Left lung (tissue), 10 donors: Measurements from ENCODE around the gene RPS25. TPM values are rescaled to one million over a fixed set of nuclear protein-coding genes. Genes with fewer than 3 reads are reported as not detected.

Source experiments
- ATAC-seq: fragments of 200-7000 bp; cut with Tn5 transposase; one replicate; pipeline ENCODE4 v1.9.1; 2020; ENCODE audit warnings: moderate library complexity
- DNase-seq, 4 donors: peaks; one replicate each; pipeline ENCODE4 v3.0.0-alpha.2; 2013 to 2020
- H3K27ac ChIP-seq, 2 donors: fragments of 200-600 bp; sonication (generic) in 1 of 2; one replicate each; pipeline versions ENCODE4 v1.5.0 to v1.8.0; 2020 to 2021
- H3K27me3 ChIP-seq, 2 donors: fragments of 200-600 bp; sonication (generic) in 1 of 2; one replicate each; pipeline versions ENCODE4 v1.5.0 to v1.8.0; 2020 to 2021
- H3K36me3 ChIP-seq, 2 donors: fragments of 200-600 bp; sonication (generic) in 1 of 2; one replicate each; pipeline versions ENCODE4 v1.5.0 to v1.8.0; 2020 to 2021
- H3K4me1 ChIP-seq, 2 donors: fragments of 200-600 bp; one replicate each; pipeline ENCODE4 v1.8.0; 2021
- H3K4me3 ChIP-seq, 2 donors: fragments of 200-600 bp; sonication (generic) in 1 of 2; one replicate each; pipeline versions ENCODE4 v1.5.0 to v1.8.0; 2020 to 2021; ENCODE audit warnings: mild to moderate bottlenecking in 1 of 2
- H3K9me3 ChIP-seq, 2 donors: fragments of 200-600 bp; sonication (generic) in 1 of 2; one replicate each; pipeline versions ENCODE4 v1.5.0 to v1.8.0; 2020 to 2021
- CTCF ChIP-seq, 2 donors: fragments of 200-600 bp; sonication (generic) in 1 of 2; IDR thresholded peaks; one replicate each; pipeline versions ENCODE4 v1.5.0 to v1.8.0; 2021; ENCODE audit warnings: antibody characterized with exemption in 2 of 2
- intact Hi-C, 2 donors: fragments of 100-400 bp; cut with DNase I; formaldehyde crosslinking; loops; one replicate each; pipeline versions ENCODE4 v1.11.2 to v1.14.2; 2022
- polyA plus RNA-seq, 6 donors: library from polyadenylated mRNA; unstranded; fragments of 120-200 nt; gene quantifications; one replicate each; pipeline ENCODE4 v1.2.1, GENCODE V29; 2013; ENCODE audit not compliant: insufficient read length in 6 of 6
- total RNA-seq, 2 donors: library from RNA; stranded (reverse); fragmentation: NEBNext Ultra II Directional; extraction: Animal tissue kit (Norgen Biotek cat#: 25700); gene quantifications; one replicate each; pipeline ENCODE4 v1.2.1, GENCODE V29; 2021
- donor health status: DM: no; HTN: yes; CAD: no.
- donor health status: DM: no; HTN: no; CAD: no.

RPS25 gene
- total and polyA plus RNA-seq, 8 donors: 786 to 1,738 (median 1,525) TPM

GRCh38 chr11:119028346-119029068 lies 10.4 kb upstream of the RPS25 start:
- ATAC-seq (no peak), DNase-seq (no peak)
- H3K27ac ChIP-seq: peak overlapping the region in 1 of 2 donors; percentile 45
- peaks cover 0 to 37% of the 10 kb centered on the region in 2 donors for H3K36me3 ChIP-seq
- intact Hi-C loops: no loop called here
- TF ChIP-seq CTCF (IDR thresholded peaks at IDR 0.05): no peak
- no peak overlapping the region for H3K4me3 ChIP-seq
- no peaks in the 10 kb centered on the region for H3K9me3 ChIP-seq
- no peaks in the 10 kb centered on the region for H3K27me3 ChIP-seq
- peaks cover 15 to 36% of the 10 kb centered on the region in 2 donors for H3K4me1 ChIP-seq

DNA sequence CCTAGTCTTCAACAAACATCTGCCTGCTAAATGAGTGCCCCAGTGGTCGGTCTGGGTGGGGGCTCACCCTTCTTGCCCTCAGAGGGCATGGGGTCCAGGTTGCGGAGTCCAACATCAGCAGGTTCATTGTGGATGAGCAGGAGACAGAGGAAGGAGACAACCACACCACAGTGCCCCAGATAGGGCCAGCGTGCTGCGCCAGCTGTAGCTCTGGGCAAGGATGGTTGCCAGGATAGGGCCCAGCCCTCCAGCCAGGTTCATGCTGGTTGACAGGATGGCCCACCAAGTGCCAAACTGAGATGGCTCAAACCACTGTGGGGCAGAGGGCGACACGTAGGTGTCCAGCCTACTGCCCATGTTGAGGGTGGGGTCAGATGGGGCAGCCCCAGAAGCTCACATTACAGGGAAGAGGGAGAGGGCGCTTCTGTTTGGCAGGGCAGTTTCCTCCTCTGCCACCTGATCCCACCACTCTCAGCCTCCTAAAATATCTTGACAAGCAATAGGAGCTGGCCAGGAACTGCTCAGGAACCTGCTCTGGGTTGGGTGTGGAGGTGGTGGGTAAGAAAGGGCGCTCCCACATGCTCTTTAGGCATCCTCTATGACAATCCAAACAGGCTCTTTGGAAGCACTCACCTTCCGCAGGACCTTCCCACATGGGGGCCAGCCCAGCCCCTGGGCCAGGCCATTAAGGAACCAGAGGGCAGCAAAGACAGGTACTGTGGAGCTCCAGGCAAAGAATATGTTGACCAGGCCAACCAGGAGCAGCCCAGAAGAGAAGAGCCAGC lies 9.6 kb upstream of the RPS25 start:
- no peaks in the 10 kb centered on the region for H3K27me3 ChIP-seq
- H3K27ac ChIP-seq: no peak overlapping the region
- no peaks in the 10 kb centered on the region for H3K9me3 ChIP-seq
- H3K4me3 ChIP-seq: no peak overlapping the region
- peaks cover 15 to 39% of the 10 kb centered on the region in 2 donors for H3K4me1 ChIP-seq
- H3K36me3 ChIP-seq: peaks cover 0 to 44% of the 10 kb centered on the region in 2 donors
- no peak for DNase-seq
- intact Hi-C loops: no loop called here
- ATAC-seq: no peak
- TF ChIP-seq CTCF (IDR thresholded peaks at IDR 0.05): no peak

- Histone ChIP-seq H3K4me1 (peaks cover 15 to 42% of the 10 kb centered on the region in 2 donors), H3K9me3 (no peaks in the 10 kb centered on the region), H3K27ac (no peak overlapping the region), H3K27me3 (no peaks in the 10 kb centered on the region), H3K36me3 (peaks cover 0 to 52% of the 10 kb centered on the region in 2 donors), H3K4me3 (no peak overlapping the region)
- DNase-seq: no peak
- ATAC-seq: no peak
- no peak for TF ChIP-seq CTCF (IDR thresholded peaks at IDR 0.05)
- intact Hi-C loops: no loop called here
These were observed 8.8 kb upstream of the RPS25 start for GRCh38 chr11:119026970-119027369.

GRCh38 chr11:119025978-119026766 lies 8.0 kb upstream of the RPS25 start:
- peak overlapping the region in 1 of 2 donors; percentile 46 for H3K27ac ChIP-seq
- no peak for TF ChIP-seq CTCF (IDR thresholded peaks at IDR 0.05)
- H3K36me3 ChIP-seq: peaks cover 0 to 59% of the 10 kb centered on the region in 2 donors
- peaks cover 15 to 49% of the 10 kb centered on the region in 2 donors for H3K4me1 ChIP-seq
- H3K9me3 ChIP-seq: no peaks in the 10 kb centered on the region
- no peak for ATAC-seq
- intact Hi-C loops: no loop called here
- DNase-seq: no peak
- no peaks in the 10 kb centered on the region for H3K27me3 ChIP-seq
- no peak overlapping the region for H3K4me3 ChIP-seq
